HG03575 (cell line): Measurements from ENCODE around the gene RIN2.

Experiments used
- ATAC-seq: cut with Tn5 transposase; IDR thresholded peaks from one replicate; pipeline ENCODE4 v1.9.1; 2021; ENCODE audit not compliant: unreplicated experiment, insufficient number of reproducible peaks, low FRiP score; ENCODE audit errors: extremely low read depth

Gene RIN2

GRCh38 chr20:19758133-19758500, at the start of gene RIN2:
Gene RIN2, plus strand, starts transcription at chr20:19758258. Its CDS starts 131,344 bp downstream, at chr20:19889602.
- ATAC-seq = no peak

- ATAC-seq = no peak
These were observed 48.3 kb upstream of the RIN2 start for GRCh38 chr20:19709635-19710335.

- ATAC-seq = no peak
These were observed 47.5 kb upstream of the RIN2 start for GRCh38 chr20:19710336-19711120.

GRCh38 chr20:19711126-19711525, 46.9 kb upstream of the RIN2 start:
- no peak for ATAC-seq

- ATAC-seq = no peak
These were observed 45.3 kb upstream of the RIN2 start for GRCh38 chr20:19712721-19713260.

- no peak for ATAC-seq
These were observed 44.1 kb upstream of the RIN2 start for GRCh38 chr20:19713822-19714578.

- ATAC-seq = no peak
These were observed 43.5 kb upstream of the RIN2 start for GRCh38 chr20:19714579-19714840.

GRCh38 chr20:19715986-19716385, 42.1 kb upstream of the RIN2 start:
- no peak for ATAC-seq

GRCh38 chr20:19718880-19719279, 39.2 kb upstream of the RIN2 start:
- ATAC-seq = no peak

- ATAC-seq = no peak
These were observed 37.1 kb upstream of the RIN2 start for GRCh38 chr20:19720991-19721390.

- no peak for ATAC-seq
These were observed 35.0 kb upstream of the RIN2 start for GRCh38 chr20:19723051-19723450.

GRCh38 chr20:19723813-19724430, 34.1 kb upstream of the RIN2 start:
- no peak for ATAC-seq

GRCh38 chr20:19725373-19725772, 32.7 kb upstream of the RIN2 start:
- no peak for ATAC-seq

- ATAC-seq = no peak
These were observed 32.1 kb upstream of the RIN2 start for GRCh38 chr20:19725814-19726525.

- ATAC-seq = no peak
These were observed 30.7 kb upstream of the RIN2 start for GRCh38 chr20:19727251-19727847.

- ATAC-seq = no peak
These were observed 28.4 kb upstream of the RIN2 start for GRCh38 chr20:19729672-19730071.

GRCh38 chr20:19730706-19731105, 27.4 kb upstream of the RIN2 start:
- ATAC-seq = no peak

GRCh38 chr20:19734811-19735210, 23.2 kb upstream of the RIN2 start:
- ATAC-seq = no peak
